NCI-H510A (cell line): ENCODE data around the gene DNAJC5G.
"Not testable (repeated sequence)": the region's sequence is repeated elsewhere in the genome, so short reads cannot be mapped to it uniquely, and the experiment has no call there.

Source experiments
- DNase-seq: peaks from one replicate; lab custom pipeline; 2025; lab: John Stamatoyannopoulos, UW

Gene DNAJC5G

GRCh38 chr2:27255187-27255586, 20.0 kb upstream of the DNAJC5G start:
- DNase-seq: no peak

- no peak for DNase-seq
Observed at GRCh38 chr2:27255660-27256059, 19.6 kb upstream of the DNAJC5G start.

GRCh38 chr2:27256855-27257454, 18.3 kb upstream of the DNAJC5G start:
- DNase-seq: no peak

GRCh38 chr2:27258051-27258450, 17.2 kb upstream of the DNAJC5G start:
- DNase-seq: no peak

- no peak for DNase-seq
Observed at GRCh38 chr2:27261241-27261925, 13.8 kb upstream of the DNAJC5G start.

- no peak for DNase-seq
Observed at GRCh38 chr2:27261926-27262298, 13.3 kb upstream of the DNAJC5G start.

- DNase-seq: peak; percentile 14
Observed at GRCh38 chr2:27262379-27263286, 12.6 kb upstream of the DNAJC5G start, which contains the start of gene SLC30A3. TSS of gene SLC30A3 (minus strand) at chr2:27263047. CDS start at chr2:27262906, 141 bp downstream.

- DNase-seq: no peak
Observed at GRCh38 chr2:27263287-27264252, 11.7 kb upstream of the DNAJC5G start.

GRCh38 chr2:27264253-27264752, 10.9 kb upstream of the DNAJC5G start:
- no peak for DNase-seq

- DNase-seq: peak; percentile 71
Observed at GRCh38 chr2:27264753-27265535, 10.3 kb upstream of the DNAJC5G start.

- DNase-seq: no peak
Observed at GRCh38 chr2:27265536-27265870, 9.7 kb upstream of the DNAJC5G start.

GRCh38 chr2:27268296-27268695, 6.9 kb upstream of the DNAJC5G start:
- not testable (repeated sequence) for DNase-seq

GRCh38 chr2:27270131-27270530, 5.1 kb upstream of the DNAJC5G start:
- no peak for DNase-seq

GRCh38 chr2:27270670-27271069, 4.6 kb upstream of the DNAJC5G start:
- DNase-seq: no peak

GRCh38 chr2:27271631-27272340, 3.4 kb upstream of the DNAJC5G start:
- no peak for DNase-seq

GRCh38 chr2:27272537-27273522, 2.4 kb upstream of the DNAJC5G start:
- DNase-seq: not testable (repeated sequence)

- no peak for DNase-seq
Observed at GRCh38 chr2:27278010-27278409, 2.8 kb downstream of the DNAJC5G start.

GRCh38 chr2:27280826-27281225, 5.6 kb downstream of the DNAJC5G start:
- no peak for DNase-seq

- no peak for DNase-seq
Observed at GRCh38 chr2:27281442-27281841, 6.2 kb downstream of the DNAJC5G start.
